ENCODE data around the gene TMEM198. TPM values are rescaled to one million over a fixed set of nuclear protein-coding genes. Genes with fewer than 3 reads are reported as not detected.

TMEM198 gene
- polyA plus RNA-seq, 1 donor (not counting 4 experiments of a cell fraction or from before 2014, with no cell fraction given) = 0.81 TPM

DNA sequence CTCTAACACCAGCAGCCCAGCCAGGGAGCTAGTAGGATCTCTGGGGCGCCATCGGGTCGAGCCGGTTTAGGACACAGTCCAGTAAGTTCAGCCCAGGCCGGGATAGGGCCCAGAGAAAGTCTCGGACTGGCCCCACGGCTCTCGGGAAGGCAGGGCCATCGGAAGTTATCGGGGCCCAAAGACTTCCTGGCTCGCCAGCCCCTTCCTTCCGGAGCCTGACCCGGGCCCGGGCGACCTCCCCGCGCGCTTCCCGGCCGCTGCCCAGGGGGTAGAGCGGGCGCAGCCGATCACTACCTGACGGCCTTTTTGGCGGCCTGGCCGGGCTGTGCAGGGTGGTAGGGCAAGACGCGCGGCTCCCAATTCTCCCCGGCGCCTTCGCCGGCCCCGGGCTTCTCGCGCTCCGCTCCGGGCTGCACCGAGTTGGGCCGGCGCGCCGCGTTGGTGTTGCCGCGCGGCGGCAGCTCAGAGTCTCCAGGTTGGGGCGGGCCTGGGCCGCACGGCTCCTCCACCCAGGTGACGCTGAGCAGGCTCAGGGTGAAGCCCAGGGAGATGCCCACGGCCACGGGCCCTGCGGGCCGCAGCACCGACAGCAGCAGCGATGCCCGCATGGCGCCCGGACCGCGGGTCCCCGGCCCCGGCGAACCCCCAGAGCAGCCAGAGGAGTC is 765 bp upstream of the TMEM198 start:
- H3K4me1 ChIP-seq (ENCODE audit: control insufficient read depth, extremely low read depth, insufficient read depth, low read length) = peaks cover 11% of the 10 kb centered on the region
- peak overlapping the region; percentile 90 for H3K9ac ChIP-seq (ENCODE audit: control insufficient read depth, extremely low read depth, insufficient read depth, low read length)
- peaks cover 20 to 23% of the 10 kb centered on the region in 2 experiments for H3K36me3 ChIP-seq (ENCODE audit: control insufficient read depth in 2 of 2, extremely low read depth in 1 of 2, insufficient read depth in 2 of 2, low read length in 2 of 2)
- H2AFZ ChIP-seq (ENCODE audit: control insufficient read depth, low read length) = peak overlapping the region; percentile 54
- H3K4me3 ChIP-seq (ENCODE audit: control insufficient read depth in 2 of 3, extremely low read depth in 1 of 3, insufficient read depth in 2 of 3, low read depth in 1 of 3, low read length in 3 of 3) = peak overlapping the region; percentile 85 to 97 (median 92)
- DNase-seq (ENCODE audit: low read depth, low spot score) = no peak
- H3K9me1 ChIP-seq (ENCODE audit: control insufficient read depth, extremely low read depth, insufficient read depth, low read length) = no peaks in the 10 kb centered on the region
- no peak for FAIRE-seq
- dilution Hi-C loops (cut with MboI; ENCODE audit: extremely low pct_ligation_motif_present, low sequenced_read_pairs) = no loop called here
- H3K9me3 ChIP-seq (ENCODE audit: control insufficient read depth, low read depth, low read length) = no peaks in the 10 kb centered on the region
- H3K27me3 ChIP-seq (ENCODE audit: control insufficient read depth, extremely low read depth, insufficient read depth, low read length) = no peaks in the 10 kb centered on the region
- H4K20me1 ChIP-seq (ENCODE audit: control insufficient read depth, extremely low read depth, insufficient read depth, low read length) = peaks cover 8% of the 10 kb centered on the region
- peak overlapping the region; percentile 84 for H3K4me2 ChIP-seq (ENCODE audit: control insufficient read depth, extremely low read depth, insufficient read depth, low read depth, low read length)
- peaks cover 33% of the 10 kb centered on the region for H3K79me2 ChIP-seq (ENCODE audit: control insufficient read depth, insufficient read depth, low read length)
- TF ChIP-seq, protein P1, sequence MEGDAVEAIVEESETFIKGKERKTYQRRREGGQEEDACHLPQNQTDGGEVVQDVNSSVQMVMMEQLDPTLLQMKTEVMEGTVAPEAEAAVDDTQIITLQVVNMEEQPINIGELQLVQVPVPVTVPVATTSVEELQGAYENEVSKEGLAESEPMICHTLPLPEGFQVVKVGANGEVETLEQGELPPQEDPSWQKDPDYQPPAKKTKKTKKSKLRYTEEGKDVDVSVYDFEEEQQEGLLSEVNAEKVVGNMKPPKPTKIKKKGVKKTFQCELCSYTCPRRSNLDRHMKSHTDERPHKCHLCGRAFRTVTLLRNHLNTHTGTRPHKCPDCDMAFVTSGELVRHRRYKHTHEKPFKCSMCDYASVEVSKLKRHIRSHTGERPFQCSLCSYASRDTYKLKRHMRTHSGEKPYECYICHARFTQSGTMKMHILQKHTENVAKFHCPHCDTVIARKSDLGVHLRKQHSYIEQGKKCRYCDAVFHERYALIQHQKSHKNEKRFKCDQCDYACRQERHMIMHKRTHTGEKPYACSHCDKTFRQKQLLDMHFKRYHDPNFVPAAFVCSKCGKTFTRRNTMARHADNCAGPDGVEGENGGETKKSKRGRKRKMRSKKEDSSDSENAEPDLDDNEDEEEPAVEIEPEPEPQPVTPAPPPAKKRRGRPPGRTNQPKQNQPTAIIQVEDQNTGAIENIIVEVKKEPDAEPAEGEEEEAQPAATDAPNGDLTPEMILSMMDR (optimal IDR thresholded peaks at IDR 0.05 in 1 of 3, IDR thresholded peaks at IDR 0.05 in 1 of 3, conservative IDR thresholded peaks at IDR 0.05 in 1 of 3; ENCODE audit: extremely low read depth in 1 of 3, insufficient read depth in 2 of 3, low read length in 3 of 3) = peak in 1 of 3 experiments; percentile 3
- TF ChIP-seq EZH2 (IDR thresholded peaks at IDR 0.05; ENCODE audit: low read length) = no peak
- H3K27ac ChIP-seq (ENCODE audit: control insufficient read depth, insufficient read depth, low read length) = peak overlapping the region; percentile 65

DNA sequence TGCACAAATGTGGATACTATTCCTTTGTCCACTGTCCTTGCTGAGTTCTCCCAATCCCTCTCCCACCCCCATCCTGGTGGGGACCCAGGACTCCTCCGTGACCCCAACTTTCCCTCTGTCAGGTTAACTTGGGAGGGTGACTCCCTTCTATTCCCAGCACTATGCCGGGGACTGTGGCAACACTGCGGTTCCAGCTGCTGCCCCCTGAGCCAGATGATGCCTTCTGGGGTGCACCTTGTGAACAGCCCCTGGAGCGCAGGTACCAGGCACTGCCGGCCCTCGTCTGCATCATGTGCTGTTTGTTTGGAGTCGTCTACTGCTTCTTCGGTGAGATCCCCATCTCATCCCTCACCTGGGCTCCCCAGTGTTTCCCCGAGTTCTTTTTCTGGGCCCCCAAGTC is 739 bp downstream of the TMEM198 start:
- Histone ChIP-seq H3K4me2 (ENCODE audit: control insufficient read depth, extremely low read depth, insufficient read depth, low read depth, low read length) (peak overlapping the region; percentile 73), H3K27ac (ENCODE audit: control insufficient read depth, insufficient read depth, low read length) (no peak overlapping the region), H3K27me3 (ENCODE audit: control insufficient read depth, extremely low read depth, insufficient read depth, low read length) (no peaks in the 10 kb centered on the region), H3K9me3 (ENCODE audit: control insufficient read depth, low read depth, low read length) (no peaks in the 10 kb centered on the region), H3K79me2 (ENCODE audit: control insufficient read depth, insufficient read depth, low read length) (peaks cover 29% of the 10 kb centered on the region), H3K36me3 (ENCODE audit: control insufficient read depth in 2 of 2, extremely low read depth in 1 of 2, insufficient read depth in 2 of 2, low read length in 2 of 2) (peaks cover 13 to 14% of the 10 kb centered on the region in 2 experiments), H3K4me3 (ENCODE audit: control insufficient read depth in 2 of 3, extremely low read depth in 1 of 3, insufficient read depth in 2 of 3, low read depth in 1 of 3, low read length in 3 of 3) (peak overlapping the region in 1 of 3 experiments; percentile 47), H2AFZ (ENCODE audit: control insufficient read depth, low read length) (no peak overlapping the region), H3K4me1 (ENCODE audit: control insufficient read depth, extremely low read depth, insufficient read depth, low read length) (peaks cover 11% of the 10 kb centered on the region), H3K9me1 (ENCODE audit: control insufficient read depth, extremely low read depth, insufficient read depth, low read length) (no peaks in the 10 kb centered on the region), H3K9ac (ENCODE audit: control insufficient read depth, extremely low read depth, insufficient read depth, low read length) (no peak overlapping the region), H4K20me1 (ENCODE audit: control insufficient read depth, extremely low read depth, insufficient read depth, low read length) (peaks cover 7% of the 10 kb centered on the region)
- DNase-seq (ENCODE audit: low read depth, low spot score) = no peak
- TF ChIP-seq, protein P1 (optimal IDR thresholded peaks at IDR 0.05 in 1 of 3, IDR thresholded peaks at IDR 0.05 in 1 of 3, conservative IDR thresholded peaks at IDR 0.05 in 1 of 3; ENCODE audit: extremely low read depth in 1 of 3, insufficient read depth in 2 of 3, low read length in 3 of 3) = no peak
- TF ChIP-seq EZH2 (IDR thresholded peaks at IDR 0.05; ENCODE audit: low read length) = no peak
- dilution Hi-C loops (cut with MboI; ENCODE audit: extremely low pct_ligation_motif_present, low sequenced_read_pairs) = no loop called here
- FAIRE-seq = no peak

All from keratinocyte (primary cell).